ENCODE data around the gene PHLDB2.

- TF ChIP-seq, protein P1, sequence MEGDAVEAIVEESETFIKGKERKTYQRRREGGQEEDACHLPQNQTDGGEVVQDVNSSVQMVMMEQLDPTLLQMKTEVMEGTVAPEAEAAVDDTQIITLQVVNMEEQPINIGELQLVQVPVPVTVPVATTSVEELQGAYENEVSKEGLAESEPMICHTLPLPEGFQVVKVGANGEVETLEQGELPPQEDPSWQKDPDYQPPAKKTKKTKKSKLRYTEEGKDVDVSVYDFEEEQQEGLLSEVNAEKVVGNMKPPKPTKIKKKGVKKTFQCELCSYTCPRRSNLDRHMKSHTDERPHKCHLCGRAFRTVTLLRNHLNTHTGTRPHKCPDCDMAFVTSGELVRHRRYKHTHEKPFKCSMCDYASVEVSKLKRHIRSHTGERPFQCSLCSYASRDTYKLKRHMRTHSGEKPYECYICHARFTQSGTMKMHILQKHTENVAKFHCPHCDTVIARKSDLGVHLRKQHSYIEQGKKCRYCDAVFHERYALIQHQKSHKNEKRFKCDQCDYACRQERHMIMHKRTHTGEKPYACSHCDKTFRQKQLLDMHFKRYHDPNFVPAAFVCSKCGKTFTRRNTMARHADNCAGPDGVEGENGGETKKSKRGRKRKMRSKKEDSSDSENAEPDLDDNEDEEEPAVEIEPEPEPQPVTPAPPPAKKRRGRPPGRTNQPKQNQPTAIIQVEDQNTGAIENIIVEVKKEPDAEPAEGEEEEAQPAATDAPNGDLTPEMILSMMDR (IDR thresholded peaks at IDR 0.05), result no peak
- no peak for TF ChIP-seq POLR2A (IDR thresholded peaks at IDR 0.05)
These were observed 56.8 kb downstream of the PHLDB2 start for GRCh38 chr3:111915905-111916304.

All from lower leg skin (tissue), 3 donors.